ENCODE results near the gene CDKN2D. TPM values are rescaled to one million over a fixed set of nuclear protein-coding genes. Genes with fewer than 3 reads are reported as not detected.
A peak's percentile ranks its signal among the peaks of the same experiment; 100 is the strongest.
"Not testable (repeated sequence)": the region's sequence is repeated elsewhere in the genome, so short reads cannot be mapped to it uniquely, and the experiment has no call there.

Gene CDKN2D
- total RNA-seq, 1 donor from 2014 or later: 17.1 TPM

- DNase-seq (ENCODE audit: low read depth): no peak
- TF ChIP-seq CTCF (conservative IDR thresholded peaks at IDR 0.05; ENCODE audit: low read depth, low read length): peak; percentile 43
These were observed 17.0 kb downstream of the CDKN2D start for GRCh38 chr19:10551698-10552301.

GRCh38 chr19:10551006-10551405 lies 17.8 kb downstream of the CDKN2D start:
- H3K4me3 ChIP-seq (ENCODE audit: low read depth, low read length); DNase-seq (ENCODE audit: low read depth): not testable (repeated sequence)

More at GRCh38 chr19:10551698-10552301, 17.0 kb downstream of the CDKN2D start:
- H3K4me3 ChIP-seq (ENCODE audit: low read depth, low read length): no peak overlapping the region

GRCh38 chr19:10550336-10550735 lies 18.4 kb downstream of the CDKN2D start:
- DNase-seq (ENCODE audit: low read depth): no peak
- no peak overlapping the region for H3K4me3 ChIP-seq (ENCODE audit: low read depth, low read length)
- TF ChIP-seq CTCF (conservative IDR thresholded peaks at IDR 0.05; ENCODE audit: low read depth, low read length): no peak

GRCh38 chr19:10549733-10550132 lies 19.0 kb downstream of the CDKN2D start:
- H3K4me3 ChIP-seq (ENCODE audit: low read depth, low read length): no peak overlapping the region
- no peak for DNase-seq (ENCODE audit: low read depth)
- TF ChIP-seq CTCF (conservative IDR thresholded peaks at IDR 0.05; ENCODE audit: low read depth, low read length): no peak

GRCh38 chr19:10548746-10549276 lies 20.0 kb downstream of the CDKN2D start:
- no peak overlapping the region for H3K4me3 ChIP-seq (ENCODE audit: low read depth, low read length)
- DNase-seq (ENCODE audit: low read depth): no peak
- no peak for TF ChIP-seq CTCF (conservative IDR thresholded peaks at IDR 0.05; ENCODE audit: low read depth, low read length)

- H3K4me3 ChIP-seq (ENCODE audit: low read depth, low read length): no peak overlapping the region
- DNase-seq (ENCODE audit: low read depth): no peak
- TF ChIP-seq CTCF (conservative IDR thresholded peaks at IDR 0.05; ENCODE audit: low read depth, low read length): no peak
These were observed 22.0 kb downstream of the CDKN2D start for GRCh38 chr19:10546817-10547216.

- peak overlapping the region; percentile 73 for H3K4me3 ChIP-seq (ENCODE audit: low read depth, low read length)
- TF ChIP-seq CTCF (conservative IDR thresholded peaks at IDR 0.05; ENCODE audit: low read depth, low read length): no peak
- DNase-seq (ENCODE audit: low read depth): no peak
These were observed 24.0 kb downstream of the CDKN2D start for GRCh38 chr19:10544753-10545251.

Measured in epithelial cell of proximal tubule (primary cell).